GM19193 (cell line): ENCODE measurements around the gene COG5.

ENCODE experiments used
- POLR2A ChIP-seq: IDR thresholded peaks from 4 replicates; pipeline ENCODE4 v1.6.1; 2011; ENCODE audit not compliant: insufficient read depth, insufficient read length; ENCODE audit errors: extremely low read depth

The COG5 gene

GRCh38 chr7:107555893-107556292 lies 7.8 kb downstream of the COG5 start:
- no peak for TF ChIP-seq POLR2A

GRCh38 chr7:107551936-107552335 lies 11.8 kb downstream of the COG5 start:
- no peak for TF ChIP-seq POLR2A

GRCh38 chr7:107544848-107545591 lies 18.7 kb downstream of the COG5 start:
- no peak for TF ChIP-seq POLR2A

GRCh38 chr7:107543338-107543993 lies 20.3 kb downstream of the COG5 start:
- no peak for TF ChIP-seq POLR2A

GRCh38 chr7:107538001-107538400 lies 25.7 kb downstream of the COG5 start:
- TF ChIP-seq POLR2A = no peak

- no peak for TF ChIP-seq POLR2A
Observed at GRCh38 chr7:107534139-107534538, 29.6 kb downstream of the COG5 start.

- no peak for TF ChIP-seq POLR2A
Observed at GRCh38 chr7:107530751-107531150, 33.0 kb downstream of the COG5 start.

GRCh38 chr7:107528461-107528860 lies 35.3 kb downstream of the COG5 start:
- TF ChIP-seq POLR2A = no peak

- no peak for TF ChIP-seq POLR2A
Observed at GRCh38 chr7:107527196-107527595, 36.5 kb downstream of the COG5 start.

- no peak for TF ChIP-seq POLR2A
Observed at GRCh38 chr7:107526672-107527071, 37.0 kb downstream of the COG5 start.

GRCh38 chr7:107506674-107507339 lies 56.9 kb downstream of the COG5 start:
- TF ChIP-seq POLR2A = no peak

- TF ChIP-seq POLR2A = no peak
Observed at GRCh38 chr7:107505997-107506673, 57.6 kb downstream of the COG5 start.

GRCh38 chr7:107505362-107505761 lies 58.4 kb downstream of the COG5 start:
- TF ChIP-seq POLR2A = no peak

- TF ChIP-seq POLR2A = no peak
Observed at GRCh38 chr7:107503687-107504086, 60.0 kb downstream of the COG5 start.

GRCh38 chr7:107502797-107503196 lies 60.9 kb downstream of the COG5 start:
- no peak for TF ChIP-seq POLR2A
